Measurements from ENCODE around the gene HSPBAP1. TPM values are rescaled to one million over a fixed set of nuclear protein-coding genes. Genes with fewer than 3 reads are reported as not detected.

The HSPBAP1 gene
- total RNA-seq, 1 experiment from 2014 or later, result 9.8 TPM

DNA sequence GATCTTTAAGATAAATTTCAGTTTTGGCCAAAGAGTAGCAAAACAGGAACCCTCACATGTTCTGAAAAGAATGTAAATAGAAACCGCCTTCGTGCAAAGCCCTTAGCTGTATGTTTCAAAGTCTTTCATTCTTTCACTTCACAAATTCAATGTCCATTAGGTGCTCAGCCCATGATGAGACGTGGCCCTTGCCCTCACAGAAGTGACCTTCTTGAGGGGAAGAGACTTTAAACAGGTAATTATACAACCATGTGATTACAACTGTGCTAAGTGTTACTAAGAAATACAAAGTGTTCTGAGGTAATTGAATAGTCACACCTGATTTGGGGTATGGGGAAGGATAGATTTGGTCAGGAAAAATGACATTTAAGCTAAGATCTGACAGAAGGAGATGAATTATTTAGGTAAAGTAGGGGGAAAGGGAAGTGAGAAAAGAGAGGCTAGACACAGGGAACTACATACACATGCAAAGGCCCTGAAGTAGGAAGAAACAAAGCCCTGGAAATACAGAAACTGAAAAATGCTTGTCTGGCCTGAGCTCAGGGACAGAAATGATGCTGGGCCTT is 19.6 kb downstream of the HSPBAP1 start:
- no peak overlapping the region for H2BK20ac ChIP-seq (ENCODE audit: low read depth, low read length, poor library complexity, severe bottlenecking)
- TF ChIP-seq, protein P1, sequence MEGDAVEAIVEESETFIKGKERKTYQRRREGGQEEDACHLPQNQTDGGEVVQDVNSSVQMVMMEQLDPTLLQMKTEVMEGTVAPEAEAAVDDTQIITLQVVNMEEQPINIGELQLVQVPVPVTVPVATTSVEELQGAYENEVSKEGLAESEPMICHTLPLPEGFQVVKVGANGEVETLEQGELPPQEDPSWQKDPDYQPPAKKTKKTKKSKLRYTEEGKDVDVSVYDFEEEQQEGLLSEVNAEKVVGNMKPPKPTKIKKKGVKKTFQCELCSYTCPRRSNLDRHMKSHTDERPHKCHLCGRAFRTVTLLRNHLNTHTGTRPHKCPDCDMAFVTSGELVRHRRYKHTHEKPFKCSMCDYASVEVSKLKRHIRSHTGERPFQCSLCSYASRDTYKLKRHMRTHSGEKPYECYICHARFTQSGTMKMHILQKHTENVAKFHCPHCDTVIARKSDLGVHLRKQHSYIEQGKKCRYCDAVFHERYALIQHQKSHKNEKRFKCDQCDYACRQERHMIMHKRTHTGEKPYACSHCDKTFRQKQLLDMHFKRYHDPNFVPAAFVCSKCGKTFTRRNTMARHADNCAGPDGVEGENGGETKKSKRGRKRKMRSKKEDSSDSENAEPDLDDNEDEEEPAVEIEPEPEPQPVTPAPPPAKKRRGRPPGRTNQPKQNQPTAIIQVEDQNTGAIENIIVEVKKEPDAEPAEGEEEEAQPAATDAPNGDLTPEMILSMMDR (conservative IDR thresholded peaks at IDR 0.05), result no peak
- no peak overlapping the region for H4K91ac ChIP-seq (ENCODE audit: insufficient read length, low read depth, low read length)
- peak overlapping the region in 1 of 3 experiments; percentile 29; a peak in 2 of 7 replicates for H3K27ac Mint-ChIP-seq
- H3K9me3 ChIP-seq (ENCODE audit: control insufficient read depth, low read depth, low read length), result no peaks in the 10 kb centered on the region
- H2BK120ac ChIP-seq (ENCODE audit: low read depth, low read length, poor library complexity, severe bottlenecking), result no peak overlapping the region
- H4K20me1 ChIP-seq (ENCODE audit: control insufficient read depth, insufficient read depth, insufficient read length), result no peaks in the 10 kb centered on the region
- no peaks in the 10 kb centered on the region; a peak in 1 of 5 replicates for H3K9me3 Mint-ChIP-seq
- peaks cover 0 to 4% (median 0%) of the 10 kb centered on the region in 3 experiments; a peak in 2 of 7 replicates for H3K36me3 Mint-ChIP-seq (ENCODE audit: insufficient read depth in 1 of 3, low read depth in 3 of 3)
- H3K27me3 Mint-ChIP-seq (ENCODE audit: low read depth), result no peaks in the 10 kb centered on the region
- no peak overlapping the region for H3K4me3 Mint-ChIP-seq
- no peak overlapping the region for H4K5ac ChIP-seq (ENCODE audit: insufficient read length, low read depth, low read length)
- no peak overlapping the region for H3K27ac ChIP-seq (ENCODE audit: insufficient read length, low read depth, low read length)
- H2BK5ac ChIP-seq (ENCODE audit: insufficient read length, low read length), result no peak overlapping the region
- no peaks in the 10 kb centered on the region for H3K23me2 ChIP-seq (ENCODE audit: insufficient read length, low read depth, low read length, poor library complexity, severe bottlenecking)
- no CpG with 5 or more reads among the region's 3 CpGs for WGBS (ENCODE audit: extremely low coverage, insufficient read length, low lambda C conversion rate)
- H3K18ac ChIP-seq (ENCODE audit: insufficient read length, low read depth, low read length), result no peak overlapping the region
- H3K9ac ChIP-seq (ENCODE audit: extremely low read depth, insufficient read length, low read length), result no peak overlapping the region
- H2BK15ac ChIP-seq (ENCODE audit: low read depth, low read length), result no peak overlapping the region
- no peak overlapping the region for H3K4me2 ChIP-seq (ENCODE audit: insufficient read depth, insufficient read length, low read length)
- H4K8ac ChIP-seq (replicated peaks; ENCODE audit: insufficient read length, low read depth, low read length), result no peak overlapping the region
- DNase-seq, result no peak
- no peak overlapping the region for H3T11ph ChIP-seq (ENCODE audit: low read length)
- H3K79me2 ChIP-seq (ENCODE audit: insufficient read depth, low read length), result no peaks in the 10 kb centered on the region
- no peaks in the 10 kb centered on the region for H3K79me1 ChIP-seq (ENCODE audit: insufficient read depth, low read depth, low read length, poor library complexity, severe bottlenecking)
- no peak overlapping the region for H3K56ac ChIP-seq (ENCODE audit: insufficient read length, low read depth, low read length)
- H3K4me1 Mint-ChIP-seq, result peaks cover 11 to 17% of the 10 kb centered on the region in 2 experiments
- no peaks in the 10 kb centered on the region for H3K27me3 ChIP-seq (ENCODE audit: insufficient read depth, low read length)
- H2AFZ ChIP-seq (ENCODE audit: low read length), result no peak overlapping the region
- no peak overlapping the region for H2AK5ac ChIP-seq (ENCODE audit: insufficient read length, low read length)
- no peaks in the 10 kb centered on the region for H3K4me1 ChIP-seq (ENCODE audit: insufficient read depth, low read length)
- no peak overlapping the region for H3K4ac ChIP-seq (ENCODE audit: low read depth, low read length)
- no peak overlapping the region for H2BK12ac ChIP-seq (ENCODE audit: insufficient read length, low read depth, low read length)
- H3K14ac ChIP-seq (ENCODE audit: insufficient read depth, low read length), result no peak overlapping the region
- H3K23ac ChIP-seq (ENCODE audit: insufficient read length, low read depth, low read length), result no peak overlapping the region

Measured in H9 (cell line).